Activated T-helper 2 cell treated with anti-CD3 and anti-CD28 coated beads, Interferon-gamma antibody, Interleukin-2, Interleukin-4, amounts not matched to agents 10 μg/mL and 5 μg/mL and 100 μg/mL, durations not matched to agents 14 hours and 24 hours and 36 hours (primary cell): ENCODE measurements around the gene KCNAB1. TPM values are rescaled to one million over a fixed set of nuclear protein-coding genes. Genes with fewer than 3 reads are reported as not detected.

ENCODE experiments used
- DNase-seq: peaks from one replicate; pipeline ENCODE4 v3.0.0; 2021; ENCODE audit warnings: low spot score
- H3K27ac Mint-ChIP-seq: one replicate; pipeline ENCODE4 v1.8.0; 2021; ENCODE audit warnings: mixed read lengths
- H3K27me3 Mint-ChIP-seq: one replicate; pipeline ENCODE4 v1.8.0; 2021; ENCODE audit warnings: low read depth, mixed read lengths
- H3K36me3 Mint-ChIP-seq: one replicate; pipeline ENCODE4 v1.8.0; 2021; ENCODE audit warnings: low read depth, mixed read lengths
- H3K4me1 Mint-ChIP-seq: one replicate; pipeline ENCODE4 v1.8.0; 2021; ENCODE audit warnings: low read depth, mixed read lengths
- H3K4me3 Mint-ChIP-seq: one replicate; pipeline ENCODE4 v1.8.0; 2021; ENCODE audit warnings: low read depth, mild to moderate bottlenecking, moderate library complexity, mixed read lengths
- H3K9me3 Mint-ChIP-seq: one replicate; pipeline ENCODE4 v1.8.0; 2021; ENCODE audit warnings: mixed read lengths
- intact Hi-C: fragments of 100-400 bp; cut with micrococcal nuclease; formaldehyde crosslinking; loops from one replicate; pipeline ENCODE4 v1.15.1; 2023
- total RNA-seq: library from RNA; stranded (reverse); gene quantifications from 2 replicates; pipeline ENCODE4 v1.2.3, GENCODE V29; 2022

Gene KCNAB1
- total RNA-seq, 1 donor from 2014 or later, result not detected

GRCh38 chr3:156516961-156517360 is 396.6 kb downstream of the KCNAB1 start:
- DNase-seq, result no peak
- peaks cover 72% of the 10 kb centered on the region for H3K27me3 Mint-ChIP-seq
- H3K4me3 Mint-ChIP-seq, result no peak overlapping the region
- peaks cover 14% of the 10 kb centered on the region for H3K4me1 Mint-ChIP-seq
- intact Hi-C loops, result loop anchor here (10.0 kb wide), 1 partner anchor 122 kb away; no protein-coding TSS in a partner anchor
- H3K27ac Mint-ChIP-seq, result no peak overlapping the region
- H3K9me3 Mint-ChIP-seq, result no peaks in the 10 kb centered on the region
- H3K36me3 Mint-ChIP-seq, result no peaks in the 10 kb centered on the region

- Mint-ChIP-seq H3K4me3 (no peak overlapping the region), H3K27me3 (peaks cover 84% of the 10 kb centered on the region), H3K27ac (no peak overlapping the region), H3K4me1 (peaks cover 16% of the 10 kb centered on the region), H3K9me3 (no peaks in the 10 kb centered on the region), H3K36me3 (peaks cover 4% of the 10 kb centered on the region)
- intact Hi-C loops, result loop anchor here (10.0 kb wide), 1 partner anchor 124 kb away; no protein-coding TSS in a partner anchor
- no peak for DNase-seq
Observed at GRCh38 chr3:156518726-156519125, 398.3 kb downstream of the KCNAB1 start.

GRCh38 chr3:156519758-156520162 is 399.4 kb downstream of the KCNAB1 start:
- H3K4me1 Mint-ChIP-seq, result peaks cover 24% of the 10 kb centered on the region
- no peak overlapping the region for H3K4me3 Mint-ChIP-seq
- intact Hi-C loops, result loop anchor here (10.0 kb wide), 1 partner anchor 125 kb away; no protein-coding TSS in a partner anchor
- H3K27ac Mint-ChIP-seq, result no peak overlapping the region
- H3K27me3 Mint-ChIP-seq, result peaks cover 88% of the 10 kb centered on the region
- no peaks in the 10 kb centered on the region for H3K9me3 Mint-ChIP-seq
- DNase-seq, result no peak
- peaks cover 4% of the 10 kb centered on the region for H3K36me3 Mint-ChIP-seq

- intact Hi-C loops, result no loop called here
- peaks cover 71% of the 10 kb centered on the region for H3K27me3 Mint-ChIP-seq
- no peak overlapping the region for H3K4me3 Mint-ChIP-seq
- no peak for DNase-seq
- peaks cover 4% of the 10 kb centered on the region for H3K36me3 Mint-ChIP-seq
- H3K9me3 Mint-ChIP-seq, result no peaks in the 10 kb centered on the region
- H3K4me1 Mint-ChIP-seq, result peaks cover 26% of the 10 kb centered on the region
- no peak overlapping the region for H3K27ac Mint-ChIP-seq
Observed at GRCh38 chr3:156522673-156523072, 402.3 kb downstream of the KCNAB1 start.

GRCh38 chr3:156525808-156526207 is 405.4 kb downstream of the KCNAB1 start:
- no peak overlapping the region for H3K4me3 Mint-ChIP-seq
- H3K4me1 Mint-ChIP-seq, result peaks cover 18% of the 10 kb centered on the region
- no peak for DNase-seq
- no peaks in the 10 kb centered on the region for H3K9me3 Mint-ChIP-seq
- H3K27ac Mint-ChIP-seq, result no peak overlapping the region
- intact Hi-C loops, result no loop called here
- peaks cover 13% of the 10 kb centered on the region for H3K36me3 Mint-ChIP-seq
- peaks cover 66% of the 10 kb centered on the region for H3K27me3 Mint-ChIP-seq

GRCh38 chr3:156527060-156527459 is 406.7 kb downstream of the KCNAB1 start:
- Mint-ChIP-seq H3K9me3 (no peaks in the 10 kb centered on the region), H3K27ac (no peak overlapping the region), H3K4me3 (no peak overlapping the region), H3K36me3 (peaks cover 16% of the 10 kb centered on the region), H3K27me3 (peaks cover 56% of the 10 kb centered on the region), H3K4me1 (peaks cover 18% of the 10 kb centered on the region)
- intact Hi-C loops, result no loop called here
- DNase-seq, result no peak

GRCh38 chr3:156530980-156531379 is 410.6 kb downstream of the KCNAB1 start:
- Mint-ChIP-seq H3K27me3 (peaks cover 31% of the 10 kb centered on the region), H3K27ac (no peak overlapping the region), H3K4me1 (peaks cover 7% of the 10 kb centered on the region), H3K9me3 (no peaks in the 10 kb centered on the region), H3K36me3 (peaks cover 16% of the 10 kb centered on the region), H3K4me3 (no peak overlapping the region)
- no peak for DNase-seq
- intact Hi-C loops, result no loop called here

GRCh38 chr3:156532730-156533129 is 412.4 kb downstream of the KCNAB1 start:
- DNase-seq, result no peak
- peaks cover 19% of the 10 kb centered on the region for H3K36me3 Mint-ChIP-seq
- peaks cover 7% of the 10 kb centered on the region for H3K4me1 Mint-ChIP-seq
- no peak overlapping the region for H3K27ac Mint-ChIP-seq
- H3K27me3 Mint-ChIP-seq, result peaks cover 22% of the 10 kb centered on the region
- H3K4me3 Mint-ChIP-seq, result no peak overlapping the region
- H3K9me3 Mint-ChIP-seq, result no peaks in the 10 kb centered on the region
- intact Hi-C loops, result no loop called here

- intact Hi-C loops, result no loop called here
- Mint-ChIP-seq H3K4me1 (peaks cover 7% of the 10 kb centered on the region), H3K27me3 (peaks cover 18% of the 10 kb centered on the region), H3K36me3 (peaks cover 23% of the 10 kb centered on the region), H3K27ac (no peak overlapping the region), H3K4me3 (no peak overlapping the region), H3K9me3 (no peaks in the 10 kb centered on the region)
- DNase-seq, result no peak
Observed at GRCh38 chr3:156533205-156533604, 412.8 kb downstream of the KCNAB1 start.

GRCh38 chr3:156535162-156535627 is 414.8 kb downstream of the KCNAB1 start:
- no peak overlapping the region for H3K27ac Mint-ChIP-seq
- intact Hi-C loops, result no loop called here
- H3K36me3 Mint-ChIP-seq, result peaks cover 30% of the 10 kb centered on the region
- H3K27me3 Mint-ChIP-seq, result peaks cover 6% of the 10 kb centered on the region
- no peak overlapping the region for H3K4me3 Mint-ChIP-seq
- no peak for DNase-seq
- no peaks in the 10 kb centered on the region for H3K9me3 Mint-ChIP-seq
- H3K4me1 Mint-ChIP-seq, result peaks cover 7% of the 10 kb centered on the region

- no peak overlapping the region for H3K4me3 Mint-ChIP-seq
- H3K9me3 Mint-ChIP-seq, result no peaks in the 10 kb centered on the region
- intact Hi-C loops, result no loop called here
- DNase-seq, result no peak
- peak overlapping the region; percentile 19 for H3K27ac Mint-ChIP-seq
- peaks cover 1% of the 10 kb centered on the region for H3K27me3 Mint-ChIP-seq
- H3K4me1 Mint-ChIP-seq, result peaks cover 7% of the 10 kb centered on the region
- H3K36me3 Mint-ChIP-seq, result peaks cover 29% of the 10 kb centered on the region
Observed at GRCh38 chr3:156535798-156536197, 415.4 kb downstream of the KCNAB1 start.

GRCh38 chr3:156536524-156537316 is 416.3 kb downstream of the KCNAB1 start:
- peaks cover 36% of the 10 kb centered on the region for H3K36me3 Mint-ChIP-seq
- no peak overlapping the region for H3K27ac Mint-ChIP-seq
- H3K9me3 Mint-ChIP-seq, result no peaks in the 10 kb centered on the region
- intact Hi-C loops, result no loop called here
- H3K4me1 Mint-ChIP-seq, result peaks cover 7% of the 10 kb centered on the region
- H3K4me3 Mint-ChIP-seq, result no peak overlapping the region
- peaks cover 1% of the 10 kb centered on the region for H3K27me3 Mint-ChIP-seq
- DNase-seq, result no peak

GRCh38 chr3:156539051-156539450 is 418.7 kb downstream of the KCNAB1 start:
- Mint-ChIP-seq H3K9me3 (no peaks in the 10 kb centered on the region), H3K4me3 (no peak overlapping the region), H3K27me3 (no peaks in the 10 kb centered on the region), H3K27ac (no peak overlapping the region), H3K4me1 (peaks cover 7% of the 10 kb centered on the region), H3K36me3 (peaks cover 50% of the 10 kb centered on the region)
- intact Hi-C loops, result no loop called here
- no peak for DNase-seq
